Activated CD4-positive, alpha-beta T cell treated with anti-CD3 and anti-CD28 coated beads, Interleukin-2, Interleukin-4, amounts not matched to agents 100 ng/mL and 50 ng/mL, durations not matched to agents 16 hours and 8 hours (primary cell): Measurements from ENCODE around the gene RASA3.
A peak's percentile ranks its signal among the peaks of the same experiment; 100 is the strongest.
"Not testable (repeated sequence)": the region's sequence is repeated elsewhere in the genome, so short reads cannot be mapped to it uniquely, and the experiment has no call there.

Experiments
- DNase-seq: peaks from one replicate; pipeline ENCODE4 v3.0.0-alpha.2; 2020; ENCODE audit warnings: low spot score

Gene RASA3

DNA sequence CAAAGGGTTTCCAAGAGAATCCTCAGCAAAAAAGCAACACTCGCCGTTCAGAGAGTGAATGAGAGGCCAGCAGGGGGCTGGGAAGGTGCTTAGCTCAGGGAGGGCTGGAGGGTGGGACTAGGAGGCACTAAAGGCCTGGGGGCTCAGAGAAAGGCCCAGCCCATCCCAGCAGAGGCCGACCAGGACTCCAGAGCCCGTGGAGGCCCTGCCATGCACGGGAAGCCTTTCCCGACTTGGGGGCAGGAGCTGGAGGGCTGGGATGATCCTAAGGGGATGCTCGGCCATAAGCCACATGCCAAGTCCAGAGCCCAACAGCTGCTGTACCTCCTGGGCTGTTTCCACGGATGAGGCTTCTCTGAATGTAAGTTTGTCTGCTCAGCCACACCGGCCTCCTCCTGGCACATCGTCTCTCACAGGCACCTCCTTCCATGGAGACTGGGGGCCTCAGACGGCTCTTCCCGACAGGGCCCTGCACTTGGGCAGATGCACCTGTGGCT, 19.5 kb downstream of the RASA3 start:
- DNase-seq = no peak

DNA sequence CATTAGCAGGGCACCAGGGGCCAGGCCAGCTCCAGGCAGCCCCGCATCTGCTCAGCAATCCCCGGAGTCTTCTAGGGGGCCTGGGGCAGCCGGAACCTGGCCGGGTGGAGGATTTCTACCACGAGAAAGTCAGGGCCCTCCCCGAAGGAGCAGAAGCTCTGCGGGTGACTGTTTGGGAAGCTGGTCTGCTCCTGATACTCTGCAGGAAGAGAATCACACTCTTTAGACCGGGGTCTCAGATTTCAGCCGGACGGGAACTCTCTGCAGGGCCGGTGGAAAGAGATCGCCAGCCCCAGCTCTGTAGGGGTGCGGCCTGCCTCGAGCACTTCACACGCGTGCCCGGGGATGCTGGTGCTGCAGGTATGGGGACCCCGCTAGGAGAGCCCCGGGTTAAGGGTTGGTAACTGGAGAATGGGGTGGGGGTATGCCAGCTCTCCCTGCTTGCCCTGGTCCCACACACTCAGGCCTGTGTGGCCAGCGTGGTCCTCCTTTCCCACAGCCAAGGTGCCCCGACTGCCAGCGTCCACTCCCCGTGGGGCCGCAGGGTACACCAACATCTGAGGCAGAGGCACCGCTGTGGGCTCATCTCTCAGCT, 20.1 kb downstream of the RASA3 start:
- no peak for DNase-seq

DNA sequence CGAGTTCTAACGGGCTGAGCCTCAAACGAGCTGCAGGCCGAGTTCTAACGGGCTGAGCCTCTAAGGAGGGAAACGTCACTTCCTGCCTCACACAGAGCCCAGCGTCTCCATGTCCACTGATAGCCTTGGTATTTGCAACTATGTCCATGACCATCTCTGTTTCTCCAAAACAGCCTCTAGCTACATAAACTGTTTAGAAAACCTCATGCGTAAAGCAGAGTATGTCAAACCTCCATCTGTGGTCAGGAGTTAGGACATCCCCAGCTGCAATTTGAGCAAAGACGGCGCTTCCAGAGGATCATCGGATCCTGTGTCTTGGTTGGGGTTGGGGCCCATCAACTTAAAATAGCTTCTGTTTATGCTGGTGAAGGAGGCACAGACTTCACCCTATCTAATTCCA, 20.8 kb downstream of the RASA3 start:
- no peak for DNase-seq

DNA sequence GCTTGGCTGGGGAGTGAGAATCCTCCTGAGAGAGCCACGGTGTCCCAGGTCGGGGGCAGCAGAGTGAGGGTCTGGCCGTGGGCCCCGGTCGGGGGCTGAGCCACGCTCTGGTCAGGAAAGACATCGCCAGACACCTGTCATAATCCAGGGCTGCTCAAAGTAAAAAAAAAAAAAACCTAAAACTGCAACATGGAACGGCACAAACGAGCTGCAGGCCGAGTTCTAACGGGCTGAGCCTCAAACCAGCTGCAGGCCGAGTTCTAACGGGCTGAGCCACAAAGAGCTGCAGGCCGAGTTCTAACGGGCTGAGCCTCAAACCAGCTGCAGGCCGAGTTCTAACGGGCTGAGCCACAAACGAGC, 21.6 kb downstream of the RASA3 start:
- DNase-seq = not testable (repeated sequence)

GRCh38 chr13:114110091-114110829, 22.2 kb downstream of the RASA3 start:
- DNase-seq = peak; percentile 75

DNA sequence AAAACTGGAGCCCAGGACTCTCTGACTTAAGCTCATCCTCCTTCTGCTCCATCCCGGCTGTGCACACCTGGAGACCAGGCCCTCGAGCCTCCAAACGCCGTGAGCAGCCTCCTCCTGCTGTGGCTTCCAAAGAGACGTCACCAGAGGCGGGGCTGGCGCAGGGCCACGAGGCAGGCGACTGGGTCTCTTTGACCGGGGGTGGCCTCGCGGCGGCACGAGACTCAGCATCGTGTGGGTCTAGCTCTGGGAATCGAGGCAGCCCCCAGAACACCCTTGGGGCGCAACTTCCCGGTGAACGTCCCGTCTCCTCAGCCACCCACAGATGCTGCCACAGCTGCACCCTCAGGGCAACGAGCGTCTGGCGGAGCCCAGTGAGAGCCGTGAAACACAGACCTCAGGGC, 22.8 kb downstream of the RASA3 start:
- DNase-seq = no peak

GRCh38 chr13:114108894-114109293, 23.5 kb downstream of the RASA3 start:
- DNase-seq = no peak

DNA sequence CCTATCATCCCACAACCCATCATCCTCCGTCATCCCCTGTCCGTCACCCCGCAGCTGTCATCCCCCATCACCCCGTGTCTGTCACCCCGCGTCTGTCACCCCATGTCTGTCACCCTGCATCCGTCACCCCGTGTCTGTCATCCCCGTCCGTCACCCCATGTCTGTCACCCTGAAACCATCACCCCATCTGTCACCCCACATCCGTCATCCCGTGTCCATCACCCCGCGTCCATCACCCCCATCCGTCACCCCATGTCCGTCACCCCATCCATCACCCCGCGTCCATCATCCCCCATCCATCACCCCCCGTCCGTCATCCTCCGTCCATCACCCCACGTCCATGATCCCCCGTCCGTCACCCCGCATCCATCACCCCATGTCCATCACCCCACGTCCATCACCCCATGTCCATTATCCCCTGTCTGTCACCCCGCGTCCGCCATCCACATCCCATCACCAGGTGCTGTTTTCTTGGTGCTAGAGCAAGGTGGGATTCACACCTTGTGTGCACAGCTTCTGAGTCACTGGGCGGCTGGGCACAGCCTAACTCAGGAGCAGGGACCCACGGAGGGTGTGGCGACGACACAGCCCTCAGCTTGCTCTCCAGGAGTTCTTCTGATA, 24.2 kb downstream of the RASA3 start:
- no peak for DNase-seq

GRCh38 chr13:114107686-114108081, 24.7 kb downstream of the RASA3 start:
- DNase-seq = no peak

GRCh38 chr13:114106991-114107685, 25.3 kb downstream of the RASA3 start:
- DNase-seq = no peak

DNA sequence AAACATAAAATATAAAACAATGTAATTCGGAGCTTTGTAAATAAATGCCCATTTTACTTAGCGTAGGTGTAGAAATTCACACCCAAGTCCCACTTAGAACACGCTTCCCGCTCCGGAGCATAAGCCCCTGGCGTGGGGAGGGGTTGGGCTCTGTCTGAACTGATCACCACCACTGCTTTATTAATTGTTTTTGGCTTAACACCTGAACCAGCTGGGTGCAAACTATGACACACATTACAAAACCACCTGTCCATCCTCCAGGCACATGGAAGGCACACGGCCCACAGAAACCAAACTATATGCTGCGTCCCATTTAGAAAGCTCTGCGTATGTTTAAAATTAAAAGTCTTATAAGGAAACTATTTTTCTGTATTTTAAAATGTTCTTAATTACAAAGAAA, 25.9 kb downstream of the RASA3 start:
- DNase-seq = no peak

DNA sequence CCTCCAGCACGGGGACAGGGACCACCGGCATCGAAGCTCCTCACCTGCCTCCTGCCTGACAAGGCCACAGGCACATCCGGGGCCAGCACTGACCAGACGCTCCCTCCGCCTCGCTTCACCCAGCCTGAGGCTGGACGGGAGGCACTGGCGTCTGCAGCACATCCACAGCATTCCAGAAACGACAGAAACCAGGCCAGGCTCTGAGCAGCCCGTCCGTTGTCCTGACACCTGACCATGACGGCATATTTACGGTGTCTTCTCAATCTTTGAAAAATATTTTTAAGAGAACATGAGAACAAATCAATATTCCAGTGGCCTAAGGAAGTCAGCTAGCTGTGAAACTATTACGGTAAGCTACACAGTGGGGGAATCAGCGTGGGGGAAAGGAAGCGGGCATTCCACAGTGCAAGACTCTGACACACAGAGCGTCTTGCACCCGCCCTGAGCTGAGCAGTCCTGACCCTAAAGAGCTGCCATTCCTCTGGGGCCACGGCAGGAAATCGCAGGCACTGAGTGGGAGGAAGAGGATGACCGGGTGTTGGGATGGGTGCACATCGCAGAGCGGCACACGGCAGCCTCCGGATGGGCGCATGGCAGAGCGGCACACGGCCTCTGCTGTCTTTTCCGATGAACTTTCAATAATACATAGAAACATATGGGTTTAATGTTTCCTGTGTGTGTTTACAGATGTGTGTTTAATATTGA, 26.8 kb downstream of the RASA3 start:
- no peak for DNase-seq

DNA sequence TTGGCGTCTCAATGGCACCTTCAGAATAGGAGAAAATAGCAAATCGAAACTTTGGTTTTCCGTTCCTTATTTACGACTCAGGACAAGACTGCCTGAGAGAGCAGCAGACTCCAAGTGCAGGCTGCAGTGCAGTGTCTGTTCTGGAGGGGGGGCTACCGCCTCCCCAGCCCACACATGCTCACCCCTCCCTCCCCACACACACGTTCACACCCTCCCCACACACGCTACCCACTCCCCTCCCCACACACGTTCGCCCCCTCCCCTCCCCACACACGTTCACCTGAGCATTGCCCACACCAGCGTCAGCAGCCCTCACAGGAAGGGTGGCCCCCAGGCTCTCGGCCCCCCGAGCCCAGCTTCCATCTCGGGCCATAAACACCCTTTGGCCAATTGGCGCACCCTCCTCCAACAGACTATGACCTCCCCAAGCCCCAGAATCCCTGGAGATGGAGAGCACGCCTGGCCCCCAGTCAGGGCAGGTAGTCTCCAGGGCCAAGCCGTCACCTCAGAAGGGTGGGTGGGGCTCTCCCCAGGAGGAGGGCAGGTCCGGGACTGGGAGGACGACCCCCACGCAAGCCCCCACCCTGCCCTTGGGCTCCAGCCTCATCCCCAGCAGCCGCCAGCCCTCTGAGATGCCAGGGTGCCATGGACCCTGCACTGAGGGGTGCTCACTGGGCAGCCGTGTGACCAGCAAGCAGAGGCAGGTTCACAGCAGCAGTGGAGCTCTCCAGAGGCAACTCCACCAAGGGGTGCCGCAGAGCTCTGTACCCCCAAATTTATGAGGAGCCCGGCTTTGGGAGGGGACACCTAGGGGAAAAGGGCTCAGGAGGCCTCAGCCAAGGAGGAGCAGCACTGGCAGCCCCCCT, 27.5 kb downstream of the RASA3 start:
- DNase-seq = no peak

- no peak for DNase-seq
Measured at GRCh38 chr13:114103801-114104654, 28.4 kb downstream of the RASA3 start.

DNA sequence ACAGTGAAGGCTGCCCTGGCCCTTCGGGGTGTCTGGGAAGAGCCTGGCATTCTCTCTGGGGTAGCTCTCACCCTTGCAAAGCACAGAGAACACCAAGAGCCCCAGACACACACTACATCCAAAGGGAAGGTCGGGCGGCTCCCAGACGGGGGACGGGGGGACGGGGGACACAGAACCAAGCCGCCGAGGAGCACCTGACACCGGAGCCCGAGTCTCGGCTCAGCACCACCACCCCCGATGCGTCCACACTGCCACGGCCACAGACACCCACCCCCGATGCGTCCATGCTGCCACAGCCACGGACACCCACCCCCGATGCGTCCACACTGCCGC, 29.2 kb downstream of the RASA3 start:
- DNase-seq = not testable (repeated sequence)

DNA sequence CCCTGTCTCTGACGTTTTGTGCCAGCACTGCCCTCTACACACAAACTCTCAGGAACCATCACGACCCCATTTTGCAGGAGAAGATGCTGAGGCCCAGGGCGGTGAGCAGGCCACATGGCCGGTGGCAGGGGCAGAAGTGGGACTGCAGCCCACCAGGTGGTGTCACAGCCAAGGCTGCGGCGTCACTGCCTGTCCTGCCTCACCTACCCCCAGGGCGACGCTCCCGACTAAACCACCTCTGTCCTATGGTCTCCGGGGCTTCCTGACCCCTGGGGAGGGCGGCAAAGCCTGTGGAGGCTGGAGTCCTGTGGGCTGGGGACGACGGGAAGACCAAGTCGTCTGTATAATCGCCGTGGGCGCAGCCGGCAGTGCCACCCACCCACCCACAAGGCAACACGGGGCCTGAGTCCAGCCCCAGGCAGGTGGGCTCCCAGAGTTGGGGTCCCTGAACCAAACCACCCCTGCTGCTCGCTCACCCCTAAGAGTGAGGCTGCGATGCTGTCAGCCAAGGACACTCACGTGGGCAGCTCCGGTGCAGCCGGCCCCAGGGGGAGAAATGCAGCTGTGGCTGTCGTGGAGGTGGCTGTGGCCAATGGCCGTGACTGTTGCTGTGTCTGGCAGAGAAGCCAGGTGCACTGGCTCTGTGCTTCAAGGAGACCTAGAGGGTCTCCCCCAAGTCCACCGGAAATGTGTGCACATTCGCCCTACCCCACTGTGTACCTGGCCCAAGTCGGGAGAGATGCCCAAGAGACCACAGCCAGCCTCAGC, 29.7 kb downstream of the RASA3 start:
- DNase-seq = no peak

GRCh38 chr13:114102131-114102520, 30.3 kb downstream of the RASA3 start:
- no peak for DNase-seq

DNA sequence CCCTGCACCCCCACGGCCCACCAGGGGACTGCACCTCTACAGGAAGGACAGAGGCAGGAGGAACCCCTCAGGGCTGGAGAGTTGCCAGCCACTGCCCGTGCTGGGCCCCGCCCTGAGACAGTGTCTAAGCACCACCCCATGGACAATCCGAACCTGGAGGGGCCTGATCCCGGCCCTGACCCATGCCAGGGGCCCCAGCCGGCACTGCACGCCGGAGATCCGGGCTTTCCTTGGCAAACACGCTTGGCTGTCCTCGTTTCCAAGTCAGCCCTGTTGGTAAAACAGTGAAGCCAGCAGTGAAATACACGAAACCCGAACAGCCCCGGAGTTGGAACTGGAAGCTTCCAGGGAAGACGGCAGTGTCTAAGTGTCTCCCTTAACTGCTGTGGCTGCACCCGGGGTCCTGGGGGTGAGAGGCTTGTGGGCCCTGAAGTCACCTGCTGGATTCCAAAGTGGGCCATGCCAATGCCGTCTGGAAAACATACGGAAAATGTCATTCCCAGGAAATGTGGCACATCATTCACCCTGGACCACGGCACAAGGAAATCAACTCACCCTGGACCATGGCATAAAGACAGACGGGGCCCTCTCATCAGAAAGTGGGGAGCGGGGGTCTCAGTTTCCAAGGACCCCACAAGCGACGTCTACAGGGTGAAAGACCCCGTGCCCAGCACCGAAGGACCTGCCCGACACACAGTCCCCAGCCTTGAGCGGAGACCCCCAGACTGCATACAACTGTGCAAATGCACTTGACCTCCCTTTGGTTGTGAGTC, 30.9 kb downstream of the RASA3 start:
- DNase-seq = no peak
